Measurements from ENCODE around the gene UPB1.

Gene UPB1

DNA sequence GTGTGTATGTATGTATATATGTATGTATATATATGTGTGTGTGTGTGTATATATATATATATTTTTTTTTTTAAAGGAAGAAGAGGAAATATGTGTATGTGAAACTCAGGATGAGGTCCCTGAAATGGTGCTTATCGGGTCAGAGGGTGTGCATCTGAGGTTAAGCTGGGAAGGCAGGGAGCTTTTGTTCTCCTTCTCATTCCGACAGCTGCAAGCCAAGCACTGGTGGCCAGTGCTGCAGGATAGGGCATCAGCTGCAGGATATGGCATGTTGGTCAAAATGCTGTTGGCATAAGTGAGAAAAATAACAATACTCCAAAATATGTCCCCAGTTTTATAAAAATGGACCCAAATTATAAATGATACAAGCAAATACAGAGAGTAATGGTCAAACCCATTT lies 68.1 kb downstream of the UPB1 start:
- Histone ChIP-seq H3F3A (ENCODE audit: insufficient read depth, low read length) (no peaks in the 10 kb centered on the region; the same call in 1 of the 2 replicates), H3K9me3 (replicated peaks; ENCODE audit: insufficient read depth, low read length) (no peaks in the 10 kb centered on the region), H3K9me2 (replicated peaks; ENCODE audit: insufficient read depth, low read length) (no peaks in the 10 kb centered on the region), H3K79me2 (ENCODE audit: low read length) (peaks cover 99% of the 10 kb centered on the region), H3K4me3 (ENCODE audit: low read length) (no peak overlapping the region), H3K27ac (ENCODE audit: low read length) (no peak overlapping the region), H3K4me1 (ENCODE audit: low read length) (no peaks in the 10 kb centered on the region; the same call in 1 of the 2 replicates), H2AFZ (ENCODE audit: low read length) (no peak overlapping the region), H3K36me3 (replicated peaks; ENCODE audit: insufficient read depth, low read length) (peaks cover 16% of the 10 kb centered on the region), H4K20me1 (ENCODE audit: insufficient read depth, low read length) (peaks cover 52% of the 10 kb centered on the region), H3K4me2 (ENCODE audit: low read depth, low read length) (no peak overlapping the region), H3K9ac (ENCODE audit: low read length) (no peak overlapping the region), H3K27me3 (replicated peaks; ENCODE audit: insufficient read depth, low read length) (no peaks in the 10 kb centered on the region)
- TF ChIP-seq, protein P1, sequence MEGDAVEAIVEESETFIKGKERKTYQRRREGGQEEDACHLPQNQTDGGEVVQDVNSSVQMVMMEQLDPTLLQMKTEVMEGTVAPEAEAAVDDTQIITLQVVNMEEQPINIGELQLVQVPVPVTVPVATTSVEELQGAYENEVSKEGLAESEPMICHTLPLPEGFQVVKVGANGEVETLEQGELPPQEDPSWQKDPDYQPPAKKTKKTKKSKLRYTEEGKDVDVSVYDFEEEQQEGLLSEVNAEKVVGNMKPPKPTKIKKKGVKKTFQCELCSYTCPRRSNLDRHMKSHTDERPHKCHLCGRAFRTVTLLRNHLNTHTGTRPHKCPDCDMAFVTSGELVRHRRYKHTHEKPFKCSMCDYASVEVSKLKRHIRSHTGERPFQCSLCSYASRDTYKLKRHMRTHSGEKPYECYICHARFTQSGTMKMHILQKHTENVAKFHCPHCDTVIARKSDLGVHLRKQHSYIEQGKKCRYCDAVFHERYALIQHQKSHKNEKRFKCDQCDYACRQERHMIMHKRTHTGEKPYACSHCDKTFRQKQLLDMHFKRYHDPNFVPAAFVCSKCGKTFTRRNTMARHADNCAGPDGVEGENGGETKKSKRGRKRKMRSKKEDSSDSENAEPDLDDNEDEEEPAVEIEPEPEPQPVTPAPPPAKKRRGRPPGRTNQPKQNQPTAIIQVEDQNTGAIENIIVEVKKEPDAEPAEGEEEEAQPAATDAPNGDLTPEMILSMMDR (IDR thresholded peaks at IDR 0.05; ENCODE audit: low read length): no peak
- no peak for TF ChIP-seq EZH2phosphoT487 (IDR thresholded peaks at IDR 0.05; ENCODE audit: low read length)
- no peak for TF ChIP-seq EZH2 (optimal IDR thresholded peaks at IDR 0.05; ENCODE audit: low read depth, low read length)
- DNase-seq: no peak

DNA sequence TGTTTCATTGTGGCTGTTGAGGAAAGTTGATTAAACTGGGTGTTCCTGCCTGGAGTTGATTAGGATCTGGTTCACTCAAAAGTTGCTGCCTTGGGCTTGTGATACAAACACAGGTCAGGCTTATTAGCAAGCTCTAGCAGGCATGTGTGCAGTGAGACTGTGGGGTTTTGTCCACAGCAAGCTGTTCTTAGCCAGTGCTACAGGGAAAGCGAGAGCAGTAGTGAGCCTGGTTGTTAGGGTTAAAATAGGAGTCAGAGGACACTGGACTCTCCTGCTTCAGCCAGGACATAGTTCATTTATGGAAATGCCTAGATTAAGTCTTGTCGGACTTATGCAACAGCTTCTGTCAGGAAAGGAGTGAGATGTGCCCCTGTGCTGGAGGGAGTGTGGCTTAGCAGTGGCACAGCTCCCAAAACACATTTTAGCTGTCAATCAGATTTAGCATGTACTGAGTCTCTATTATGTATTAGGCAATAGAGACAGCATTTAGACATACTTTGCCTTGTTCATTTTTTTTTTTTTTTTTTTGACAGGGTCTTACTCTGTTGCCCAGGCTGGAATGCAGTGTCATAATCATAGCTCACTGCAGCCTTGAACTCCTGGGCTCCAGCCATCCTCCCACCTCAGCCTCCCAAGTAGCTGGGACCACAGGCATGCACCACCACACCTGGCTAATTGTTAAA lies 69.4 kb downstream of the UPB1 start:
- no peak overlapping the region for H3K9ac ChIP-seq (ENCODE audit: low read length)
- H3K79me2 ChIP-seq (ENCODE audit: low read length): peaks cover 94% of the 10 kb centered on the region
- H3K4me1 ChIP-seq (ENCODE audit: low read length): no peaks in the 10 kb centered on the region; the same call in 1 of the 2 replicates
- no peak overlapping the region for H3K4me3 ChIP-seq (ENCODE audit: low read length)
- no peaks in the 10 kb centered on the region; the same call in 1 of the 2 replicates for H3F3A ChIP-seq (ENCODE audit: insufficient read depth, low read length)
- no peaks in the 10 kb centered on the region for H3K9me2 ChIP-seq (replicated peaks; ENCODE audit: insufficient read depth, low read length)
- TF ChIP-seq EZH2 (optimal IDR thresholded peaks at IDR 0.05; ENCODE audit: low read depth, low read length) (no peak), EZH2phosphoT487 (IDR thresholded peaks at IDR 0.05; ENCODE audit: low read length) (no peak)
- TF ChIP-seq, protein P1 (IDR thresholded peaks at IDR 0.05; ENCODE audit: low read length): no peak
- no peak for DNase-seq
- peaks cover 16% of the 10 kb centered on the region for H3K36me3 ChIP-seq (replicated peaks; ENCODE audit: insufficient read depth, low read length)
- H2AFZ ChIP-seq (ENCODE audit: low read length): no peak overlapping the region
- no peaks in the 10 kb centered on the region for H3K9me3 ChIP-seq (replicated peaks; ENCODE audit: insufficient read depth, low read length)
- no peak overlapping the region for H3K27ac ChIP-seq (ENCODE audit: low read length)
- no peak overlapping the region for H3K4me2 ChIP-seq (ENCODE audit: low read depth, low read length)
- H3K27me3 ChIP-seq (replicated peaks; ENCODE audit: insufficient read depth, low read length): no peaks in the 10 kb centered on the region
- H4K20me1 ChIP-seq (ENCODE audit: insufficient read depth, low read length): peaks cover 44% of the 10 kb centered on the region

DNA sequence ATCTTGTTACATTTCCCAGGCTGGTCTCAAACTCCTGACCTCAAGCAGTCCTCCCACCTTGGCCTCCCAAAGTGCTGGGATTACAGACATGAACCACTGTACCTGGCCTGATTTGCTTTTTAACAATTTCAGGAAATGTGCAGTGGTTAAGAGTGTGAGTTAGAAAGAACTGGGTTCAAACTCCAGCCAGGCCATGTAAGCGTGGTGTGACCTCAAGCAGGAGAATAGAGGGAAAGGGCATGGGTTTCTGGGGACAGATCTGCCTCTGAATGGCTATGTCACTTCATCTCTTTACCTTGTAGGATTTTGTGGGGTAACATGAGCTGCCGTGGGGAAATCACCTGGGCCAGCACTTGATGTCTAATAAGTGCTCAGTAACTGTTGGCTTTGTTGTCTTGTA lies 69.9 kb downstream of the UPB1 start:
- Histone ChIP-seq H3K4me2 (ENCODE audit: low read depth, low read length) (no peak overlapping the region), H2AFZ (ENCODE audit: low read length) (no peak overlapping the region), H3K4me1 (ENCODE audit: low read length) (no peaks in the 10 kb centered on the region; the same call in 1 of the 2 replicates), H3K9me2 (replicated peaks; ENCODE audit: insufficient read depth, low read length) (no peaks in the 10 kb centered on the region), H3K79me2 (ENCODE audit: low read length) (peaks cover 94% of the 10 kb centered on the region), H4K20me1 (ENCODE audit: insufficient read depth, low read length) (peaks cover 44% of the 10 kb centered on the region), H3K27ac (ENCODE audit: low read length) (no peak overlapping the region), H3K4me3 (ENCODE audit: low read length) (no peak overlapping the region), H3K9ac (ENCODE audit: low read length) (no peak overlapping the region), H3K27me3 (replicated peaks; ENCODE audit: insufficient read depth, low read length) (no peaks in the 10 kb centered on the region), H3F3A (ENCODE audit: insufficient read depth, low read length) (no peaks in the 10 kb centered on the region; the same call in 1 of the 2 replicates), H3K36me3 (replicated peaks; ENCODE audit: insufficient read depth, low read length) (peaks cover 16% of the 10 kb centered on the region), H3K9me3 (replicated peaks; ENCODE audit: insufficient read depth, low read length) (no peaks in the 10 kb centered on the region)
- no peak for DNase-seq
- no peak for TF ChIP-seq EZH2phosphoT487 (IDR thresholded peaks at IDR 0.05; ENCODE audit: low read length)
- no peak for TF ChIP-seq EZH2 (optimal IDR thresholded peaks at IDR 0.05; ENCODE audit: low read depth, low read length)
